ENCODE data around the gene ST7.

GRCh38 chr7:117229350-117229749 is 276.0 kb downstream of the ST7 start:
- TF ChIP-seq EZH2 (IDR thresholded peaks at IDR 0.05; ENCODE audit: borderline replicate concordance) (no peak), CTCF (IDR thresholded peaks at IDR 0.05; ENCODE audit: poor library complexity) (no peak)

Measured in hepatocyte (in vitro differentiated cells).